DMS 273 (cell line): ENCODE data around the gene SPCS3.
"Not testable (repeated sequence)": the region's sequence is repeated elsewhere in the genome, so short reads cannot be mapped to it uniquely, and the experiment has no call there.

Experiments used
- DNase-seq: peaks from one replicate; lab custom pipeline; 2025; ENCODE audit not compliant: unreplicated experiment; lab: John Stamatoyannopoulos, UW

The SPCS3 gene

DNA sequence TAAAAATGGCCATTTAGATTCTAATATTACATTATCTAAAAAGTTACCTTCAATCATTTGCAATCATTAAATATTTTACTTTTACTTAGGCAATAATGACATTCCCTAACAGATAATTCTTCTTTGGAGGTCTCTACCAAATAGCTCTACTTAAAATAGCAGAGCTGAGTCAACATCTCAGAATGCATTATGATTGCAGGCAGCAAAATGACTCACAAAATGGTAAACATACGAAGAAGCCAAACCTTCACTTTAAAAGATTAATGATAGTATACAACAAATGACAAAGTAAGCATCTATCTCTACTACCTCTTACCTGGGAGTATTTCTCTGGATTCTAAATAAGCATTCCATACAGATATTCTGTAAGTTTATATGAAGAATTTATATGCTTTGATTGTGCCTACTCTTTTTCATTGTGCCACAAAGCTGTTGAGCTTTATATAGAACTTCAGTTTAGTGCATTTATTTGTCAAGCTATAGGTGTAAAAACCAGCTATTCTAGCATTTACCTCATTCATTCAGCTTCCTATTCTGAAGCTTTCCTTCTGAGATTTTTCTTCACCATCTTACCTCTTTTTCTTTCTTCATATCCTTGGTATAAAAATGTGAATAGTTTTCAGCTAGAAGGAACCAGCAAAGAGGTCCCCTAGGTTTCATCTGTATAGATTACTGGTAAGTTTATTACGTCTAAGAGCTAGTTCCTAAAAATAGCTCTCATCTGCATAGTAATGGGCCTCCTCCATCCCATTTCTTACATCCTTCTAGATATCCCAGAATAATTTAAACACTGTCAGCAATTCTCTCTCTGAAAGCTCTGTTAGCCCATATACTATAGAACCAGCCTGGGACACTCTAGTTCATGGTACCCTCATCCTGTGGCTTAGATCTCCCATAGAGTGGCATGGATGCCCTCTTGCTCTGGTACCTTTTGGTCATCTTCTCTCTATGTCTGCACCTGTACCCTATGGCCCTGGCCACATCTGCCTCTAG lies 17.2 kb upstream of the SPCS3 start:
- no peak for DNase-seq

DNA sequence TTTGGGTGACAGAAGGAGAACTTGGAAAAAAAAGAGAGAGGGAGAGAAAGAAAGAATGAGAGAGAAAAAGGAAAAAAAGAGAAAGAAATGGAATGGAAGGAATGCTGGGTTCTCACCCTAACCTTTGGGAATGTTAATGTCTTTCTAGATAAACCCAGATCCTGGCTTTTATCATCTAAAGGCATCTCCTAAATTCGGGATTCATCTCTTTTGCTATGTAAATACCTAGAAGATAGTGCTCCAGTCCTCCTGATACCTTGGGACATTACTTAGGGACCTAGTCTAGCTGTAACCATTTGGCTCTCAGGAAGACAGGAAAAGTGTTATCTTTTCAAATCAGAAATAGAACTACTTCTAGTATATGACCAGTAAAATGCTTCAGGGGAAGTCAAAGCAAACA lies 15.8 kb upstream of the SPCS3 start:
- no peak for DNase-seq

DNA sequence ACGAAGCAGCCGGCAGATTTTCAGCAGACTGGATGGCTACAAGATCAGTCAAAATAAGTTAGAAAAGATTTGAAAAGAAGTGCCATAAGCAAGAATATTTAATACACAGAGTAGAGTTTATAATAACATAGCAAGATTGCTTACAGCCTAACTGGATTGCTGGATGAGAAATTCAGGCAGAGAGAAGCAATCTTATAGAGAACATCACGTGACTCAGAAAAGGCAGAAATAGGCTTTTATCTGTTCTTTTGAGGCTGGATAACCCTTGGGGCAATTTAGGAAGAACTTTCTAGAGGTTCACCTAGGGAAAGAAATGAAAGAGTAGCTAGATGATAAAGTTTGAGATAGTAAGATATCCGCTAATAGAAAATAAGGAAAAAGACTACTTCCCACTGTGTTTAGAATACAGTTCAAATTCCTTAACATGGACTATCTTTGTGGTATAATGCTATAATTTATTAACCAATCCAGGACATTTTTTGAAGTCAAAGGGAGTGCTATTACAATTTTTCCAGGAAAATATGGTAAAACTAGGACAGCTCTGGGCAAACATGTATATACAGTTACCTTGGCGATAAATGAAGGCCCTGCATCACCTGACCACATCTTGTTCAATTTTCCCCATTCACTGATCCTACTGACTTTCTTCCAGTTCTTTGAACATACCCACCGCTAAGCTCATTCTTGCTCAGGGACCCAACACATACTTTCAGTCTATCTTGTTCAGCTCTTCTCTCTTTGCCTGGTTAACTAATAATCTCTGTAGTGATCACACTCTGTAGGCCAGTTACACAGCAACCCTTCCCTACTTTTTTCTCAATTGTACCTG lies 12.7 kb upstream of the SPCS3 start:
- no peak for DNase-seq

- no peak for DNase-seq
Measured at GRCh38 chr4:176307666-176307930, 12.2 kb upstream of the SPCS3 start.

GRCh38 chr4:176308441-176308840 lies 11.3 kb upstream of the SPCS3 start:
- DNase-seq: no peak

GRCh38 chr4:176309046-176309445 lies 10.7 kb upstream of the SPCS3 start:
- no peak for DNase-seq

- no peak for DNase-seq
Measured at GRCh38 chr4:176309772-176310171, 10.0 kb upstream of the SPCS3 start.

DNA sequence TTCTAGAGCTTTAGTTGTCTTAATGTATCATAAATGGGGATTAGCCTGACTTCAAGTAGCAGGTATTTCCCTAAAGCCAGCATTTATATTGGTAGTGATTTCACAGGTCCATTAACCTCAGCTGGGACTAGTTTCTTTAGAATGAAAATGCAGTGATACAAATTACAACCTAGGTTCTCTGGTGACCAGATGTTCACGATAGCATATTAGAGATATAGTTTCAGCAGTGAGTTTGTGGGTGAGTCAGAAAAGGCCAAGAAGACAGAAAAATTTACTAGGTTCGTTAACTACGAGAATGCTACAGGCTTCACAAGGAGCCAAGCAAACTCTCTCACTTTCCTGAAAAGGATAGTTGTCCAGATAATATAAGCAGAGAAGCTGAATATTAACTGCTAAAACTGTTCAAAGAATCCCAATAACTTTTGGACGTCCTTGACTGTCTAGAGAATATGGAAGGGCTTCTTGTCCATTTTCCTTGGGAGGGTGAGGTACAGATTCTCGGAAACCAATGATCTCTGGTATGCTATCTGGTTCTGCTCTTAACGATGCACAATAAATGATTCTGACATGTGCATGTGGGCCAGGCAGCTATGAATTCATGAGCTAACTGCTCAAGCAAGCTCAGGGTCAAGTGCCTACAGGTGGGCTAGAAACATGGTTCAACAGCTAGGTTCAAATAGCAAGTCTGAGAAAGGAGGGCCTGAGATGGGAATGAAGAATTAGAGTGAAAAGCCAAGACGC lies 6.0 kb upstream of the SPCS3 start:
- DNase-seq: no peak

DNA sequence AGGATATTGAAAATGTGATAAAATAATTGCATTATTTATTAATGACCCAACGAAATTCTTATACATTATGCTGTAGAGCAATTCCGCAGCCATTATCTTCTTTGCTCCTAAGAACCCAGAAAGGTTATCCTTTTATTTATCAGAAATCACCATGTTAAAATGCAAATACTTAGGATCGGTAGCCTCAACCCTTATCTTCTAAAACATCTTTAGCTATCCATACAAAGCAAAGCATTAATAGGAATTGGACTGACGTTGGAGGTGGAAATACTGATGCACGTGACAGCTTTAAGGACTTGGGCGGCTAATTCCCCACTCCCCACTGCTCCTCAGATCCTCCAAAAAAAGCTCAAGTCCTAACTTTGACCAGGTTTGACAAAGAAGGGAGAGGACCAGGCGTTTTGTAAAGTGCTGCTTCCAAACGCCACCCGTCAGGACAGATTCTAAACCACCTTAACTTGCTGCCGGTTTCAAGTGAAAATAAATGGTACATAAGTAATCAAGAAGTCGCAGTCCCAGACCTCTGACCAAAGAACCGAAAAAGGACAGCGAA lies 539 bp upstream of the SPCS3 start:
- no peak for DNase-seq

- peak; percentile 87 for DNase-seq
Measured at GRCh38 chr4:176320340-176320975, 692 bp downstream of the SPCS3 start.

DNA sequence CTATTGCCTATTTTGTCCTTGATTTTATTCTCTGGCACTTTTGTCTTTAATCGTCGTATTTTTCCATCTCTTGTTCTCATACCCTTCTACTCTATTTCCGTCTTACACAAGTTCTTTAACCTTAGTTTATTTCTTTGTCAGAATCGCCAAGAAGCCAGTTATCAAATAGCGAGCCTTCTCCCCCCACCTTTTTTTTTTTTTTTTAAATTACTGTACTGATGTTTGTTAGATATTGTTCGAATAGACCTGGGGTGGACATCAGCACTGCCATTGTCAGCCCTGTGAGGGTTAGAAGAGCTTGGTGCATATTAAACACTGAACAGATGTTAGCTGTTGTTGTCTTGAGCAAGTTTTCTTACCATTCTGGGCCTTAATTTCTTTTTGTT lies 1.2 kb downstream of the SPCS3 start:
- DNase-seq: peak; percentile 24

DNA sequence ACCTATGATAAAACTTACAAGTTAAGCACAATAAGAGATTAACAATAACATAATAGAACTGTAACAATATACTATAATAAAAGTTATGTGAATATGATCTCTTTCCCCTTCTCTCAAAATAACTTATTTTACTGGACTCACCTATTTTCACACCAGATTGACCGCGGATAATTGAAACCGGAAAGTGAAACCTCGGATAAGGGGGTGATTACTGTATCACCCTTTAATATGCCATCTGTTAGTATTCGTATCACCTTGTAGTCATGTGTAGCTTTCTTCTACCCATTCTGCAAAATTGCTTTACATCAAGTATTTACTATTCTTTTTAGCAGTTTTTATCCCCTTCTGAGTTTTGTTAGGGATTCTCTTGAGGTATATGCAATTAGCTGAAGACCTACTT lies 1.8 kb downstream of the SPCS3 start:
- peak; percentile 33 for DNase-seq

GRCh38 chr4:176323511-176324160 lies 3.9 kb downstream of the SPCS3 start:
- DNase-seq: no peak

- not testable (repeated sequence) for DNase-seq
Measured at GRCh38 chr4:176324876-176325275, 5.1 kb downstream of the SPCS3 start.

GRCh38 chr4:176333076-176333475 lies 13.3 kb downstream of the SPCS3 start:
- no peak for DNase-seq

DNA sequence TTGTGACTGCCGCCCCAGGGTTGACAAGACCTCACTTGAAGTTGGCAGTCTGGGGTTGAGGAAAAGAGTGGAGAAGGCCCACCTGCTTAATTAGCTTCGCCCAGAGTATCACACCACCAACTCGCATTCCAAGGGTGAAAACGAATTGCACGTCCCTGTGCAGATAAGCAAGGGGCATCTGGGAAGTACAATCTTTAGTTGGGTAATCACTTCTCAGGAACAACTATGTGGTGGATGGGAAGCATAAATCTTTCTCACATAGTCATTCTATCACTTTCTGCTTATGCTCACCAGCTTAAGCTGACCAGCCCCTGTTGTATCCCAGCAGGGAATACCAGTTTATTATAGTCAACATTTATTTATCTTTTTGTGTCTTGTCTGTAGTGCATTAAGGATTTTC lies 14.3 kb downstream of the SPCS3 start:
- no peak for DNase-seq

DNA sequence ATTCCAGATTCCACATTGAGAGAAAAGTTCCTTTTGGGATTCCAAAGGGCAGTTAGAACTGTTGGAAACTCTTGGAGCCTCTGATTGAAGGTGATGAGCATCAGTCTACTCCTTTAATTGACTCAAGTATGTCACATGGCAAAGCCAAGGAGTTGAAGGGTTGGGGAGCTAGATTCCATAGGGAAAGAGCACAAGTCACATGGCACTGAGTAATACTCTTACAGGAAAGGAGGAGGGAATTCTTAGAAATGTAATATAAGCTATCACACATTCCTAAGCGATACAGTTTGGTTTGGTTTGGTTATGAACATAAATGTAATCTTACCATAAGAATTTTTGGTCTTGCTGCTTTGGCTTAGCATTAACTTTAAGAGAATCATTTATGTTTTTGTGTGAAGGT lies 15.7 kb downstream of the SPCS3 start:
- DNase-seq: no peak

DNA sequence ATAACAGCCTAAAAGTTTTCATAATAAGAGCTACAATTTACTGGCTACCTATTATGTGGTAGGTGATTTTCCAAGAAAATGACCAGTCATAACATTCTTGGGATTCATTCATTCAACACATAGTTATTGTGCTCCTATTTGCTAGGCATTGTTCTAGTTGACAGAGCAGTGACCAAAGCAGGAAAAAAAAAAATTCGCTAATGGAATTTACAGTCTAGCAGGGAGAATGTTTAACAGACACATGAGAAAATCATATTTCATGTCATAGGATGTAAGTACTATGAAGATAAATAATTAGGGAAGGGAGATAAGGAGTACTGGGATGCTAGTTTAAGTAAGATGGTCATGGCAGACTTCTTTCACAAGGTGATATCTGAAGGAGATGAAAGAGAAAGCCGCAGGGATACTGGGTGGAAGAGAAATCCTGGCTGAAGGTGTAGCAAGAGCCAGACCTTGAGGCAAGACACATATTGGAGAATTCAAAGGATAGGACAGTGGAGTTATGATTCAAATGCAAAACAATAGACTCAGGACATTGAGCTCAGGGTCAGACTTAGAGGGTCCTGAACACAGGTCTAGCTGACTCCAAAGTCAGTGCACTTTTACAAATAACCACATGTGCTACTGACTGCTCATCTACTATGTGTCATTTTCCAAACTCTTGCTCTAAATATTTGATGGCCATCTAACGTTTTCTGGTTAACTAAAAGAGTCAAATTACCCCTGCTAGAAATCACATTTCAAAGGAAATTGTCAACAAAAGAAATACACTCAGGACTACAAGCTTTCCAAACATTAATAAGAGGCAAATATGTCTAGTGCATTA lies 20.4 kb downstream of the SPCS3 start:
- no peak for DNase-seq
